ENCODE measurements around the gene HOGA1.

The HOGA1 gene

DNA sequence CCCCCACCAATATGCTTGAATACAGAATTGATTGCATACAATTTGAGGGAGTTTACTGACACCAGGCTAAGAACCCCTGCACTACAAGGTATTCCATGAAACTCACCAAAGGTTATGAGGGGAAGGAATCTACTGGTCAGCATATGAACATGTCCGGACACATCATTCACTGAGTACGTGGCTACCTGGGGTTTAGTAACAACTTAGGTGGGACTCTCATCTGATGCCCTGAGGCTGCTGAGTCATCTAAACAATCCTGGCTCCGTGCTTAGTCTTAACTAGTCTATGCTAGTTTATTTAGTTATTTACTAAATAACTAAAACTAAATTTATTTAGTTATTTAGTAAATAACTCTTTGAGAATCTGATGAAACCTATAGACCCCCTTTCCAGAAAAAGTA lies 67.6 kb downstream of the HOGA1 start:
- no peak for DNase-seq

DNA sequence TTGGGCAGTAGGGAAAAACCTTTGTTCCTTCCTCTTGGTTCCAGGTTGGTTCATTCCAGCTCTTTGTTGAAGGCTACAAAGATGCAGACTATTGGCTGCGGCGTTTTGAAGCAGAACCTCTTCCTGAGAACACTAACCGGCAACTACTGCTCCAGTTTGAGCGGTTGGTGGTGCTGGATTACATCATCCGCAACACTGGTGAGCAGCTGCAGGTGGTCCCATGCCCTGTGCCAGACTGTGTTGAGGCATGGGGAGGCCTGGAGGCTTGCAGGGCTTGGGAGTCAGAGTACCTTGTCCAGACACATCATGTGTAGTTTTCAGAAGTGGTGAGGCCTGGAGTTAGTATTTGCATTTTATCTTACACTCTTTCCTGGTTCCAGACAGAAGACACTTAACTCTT lies 72.6 kb downstream of the HOGA1 start:
- DNase-seq = no peak

GRCh38 chr10:97659589-97659988 lies 75.4 kb downstream of the HOGA1 start:
- DNase-seq = no peak

Measured in right forelimb (tissue), 1 donor.